HepG2 (cell line): ENCODE results near the gene UCKL1. TPM values are rescaled to one million over a fixed set of nuclear protein-coding genes. Genes with fewer than 3 reads are reported as not detected.

Source experiments
- AKNA ChIP-seq: sonication (generic); formaldehyde crosslinking; IDR thresholded peaks from 2 replicates; pipeline ENCODE4 v1.4.0; 2020; ENCODE audit warnings: missing genetic modification reagents, borderline replicate concordance
- ARNT2 ChIP-seq: sonication (generic); formaldehyde crosslinking; IDR thresholded peaks from 2 replicates; pipeline ENCODE4 v1.8.0; 2022; ENCODE audit warnings: mild to moderate bottlenecking, low read depth, missing genetic modification reagents, moderate library complexity
- BORCS8-MEF2B ChIP-seq: sonication (generic); formaldehyde crosslinking; IDR thresholded peaks from 2 replicates; pipeline ENCODE4 v1.8.0; 2022; ENCODE audit warnings: mild to moderate bottlenecking, missing genetic modification reagents
- ELF1 ChIP-seq: sonication (generic); formaldehyde crosslinking; IDR thresholded peaks from 2 replicates; pipeline ENCODE4 v1.4.0; 2020; ENCODE audit warnings: missing genetic modification reagents
- FOXA1 ChIP-seq, 2 experiments: fragments of 450-650 bp in 1 of 2; sonication (generic) in 1 of 2; formaldehyde crosslinking in 1 of 2; IDR thresholded peaks; 2 replicates each; pipeline versions ENCODE4 v1.4.0 to v1.6.1; 2016 to 2020; ENCODE audit warnings: missing genetic modification reagents in 1 of 2
- GATAD2A ChIP-seq: IDR thresholded peaks from 2 replicates; pipeline ENCODE4 v1.6.1; 2016
- MED8 ChIP-seq: sonication (generic); formaldehyde crosslinking; IDR thresholded peaks from 2 replicates; pipeline ENCODE4 v1.8.1; 2023; ENCODE audit warnings: mild to moderate bottlenecking, missing genetic modification reagents; ENCODE audit not compliant: insufficient replicate concordance
- MIXL1 ChIP-seq: IDR thresholded peaks from 2 replicates; pipeline ENCODE4 v1.6.1; 2016
- NONO ChIP-seq, 2 experiments: fragments of 450-650 bp in 1 of 2; sonication (generic) in 1 of 2; formaldehyde crosslinking in 1 of 2; IDR thresholded peaks in 1 of 2; conservative IDR thresholded peaks in 1 of 2; 2 replicates each; pipeline versions ENCODE4 v1.6.1 to v1.8.0; 2017 to 2022; ENCODE audit warnings: mild to moderate bottlenecking in 1 of 2, missing genetic modification reagents in 1 of 2, moderate library complexity in 1 of 2
- PPARG ChIP-seq: conservative IDR thresholded peaks from 2 replicates; pipeline ENCODE4 v1.6.1; 2016; ENCODE audit warnings: missing biosample characterization, missing genetic modification reagents
- TCF7L2 ChIP-seq: IDR thresholded peaks from 2 replicates; pipeline ENCODE4 v1.6.1; 2011; ENCODE audit warnings: mild to moderate bottlenecking, low read depth, low read length, moderate library complexity
- ZFAT ChIP-seq: sonication (generic); formaldehyde crosslinking; conservative IDR thresholded peaks from 2 replicates; pipeline ENCODE4 v1.8.1; 2023; ENCODE audit warnings: missing genetic modification reagents, inconsistent platforms
- ZFP41 ChIP-seq: sonication (generic); formaldehyde crosslinking; IDR thresholded peaks from 2 replicates; pipeline ENCODE4 v1.4.0; 2020; ENCODE audit warnings: mild to moderate bottlenecking, missing genetic modification reagents, borderline replicate concordance
- ZNF12 ChIP-seq: sonication (generic); formaldehyde crosslinking; IDR thresholded peaks from 2 replicates; pipeline ENCODE4 v1.5.0; 2020; ENCODE audit warnings: missing genetic modification reagents
- ZNF18 ChIP-seq: sonication (generic); formaldehyde crosslinking; IDR thresholded peaks from 2 replicates; pipeline ENCODE4 v1.8.0; 2022; ENCODE audit warnings: mild to moderate bottlenecking, missing genetic modification reagents; ENCODE audit not compliant: insufficient replicate concordance
- ZNF607 ChIP-seq: sonication (generic); formaldehyde crosslinking; IDR thresholded peaks from 2 replicates; pipeline ENCODE4 v1.5.1; 2020; ENCODE audit warnings: missing genetic modification reagents, mild to moderate bottlenecking, borderline replicate concordance
- ZNF788 ChIP-seq: sonication (generic); formaldehyde crosslinking; IDR thresholded peaks from 2 replicates; pipeline ENCODE4 v1.5.0; 2020; ENCODE audit warnings: mild to moderate bottlenecking, missing genetic modification reagents, borderline replicate concordance
- polyA plus RNA-seq, 8 experiments: library from polyadenylated mRNA; depleted of rRNA in 3 of 8; stranded (reverse) in 7 of 8; unstranded in 1 of 8; fragments of >200 nt; fragmentation: Illumina TruSeq in 4 of 8; extraction: Trizol in 4 of 8; gene quantifications; 2 replicates each; pipeline versions ENCODE4 v1.2.1 to v1.2.3, GENCODE V29; 2011 to 2016; ENCODE audit warnings: low read depth in 4 of 8, missing spikeins in 1 of 8, mixed read lengths in 1 of 8; ENCODE audit not compliant: insufficient read depth in 1 of 8
- total RNA-seq, 5 experiments: library from RNA; depleted of rRNA; stranded (reverse); fragments of >200 nt; fragmentation: Illumina TruSeq; extraction: Trizol; gene quantifications; 2 replicates each; pipeline ENCODE4 v1.2.3, GENCODE V29; 2016; ENCODE audit warnings: low read depth in 1 of 5
- TF ChIP-seq, protein P1 (sequence below): sonication (generic); formaldehyde crosslinking; IDR thresholded peaks from 2 replicates; pipeline ENCODE4 v1.5.1; 2020; ENCODE audit warnings: mild to moderate bottlenecking, moderate library complexity, missing genetic modification reagents
- TF ChIP-seq, protein P2 (sequence below): sonication (generic); formaldehyde crosslinking; IDR thresholded peaks from 2 replicates; pipeline ENCODE4 v1.5.0; 2020; ENCODE audit warnings: missing genetic modification reagents

The UCKL1 gene
- total and polyA plus RNA-seq, 2 of the 13 experiments (the other 11 are each of a cell fraction or from before 2014, with no cell fraction given) = 50.2 to 126 TPM

GRCh38 chr20:63979557-63980316 is 23.5 kb upstream of the UCKL1 start, which contains the start of gene SAMD10 (continued):
- TF ChIP-seq AKNA = no peak
- no peak; the same call in 1 of the 2 replicates for TF ChIP-seq GATAD2A
- TF ChIP-seq ZFAT (CRISPR knock-in tag) = no peak
- no peak for TF ChIP-seq FOXA1 (IDR thresholded peaks at IDR 0.05)
- no peak for TF ChIP-seq FOXA1 (CRISPR knock-in tag; IDR thresholded peaks at IDR 0.05)
- no peak for TF ChIP-seq TCF7L2
- no peak for TF ChIP-seq ZNF12
- TF ChIP-seq, protein P1, sequence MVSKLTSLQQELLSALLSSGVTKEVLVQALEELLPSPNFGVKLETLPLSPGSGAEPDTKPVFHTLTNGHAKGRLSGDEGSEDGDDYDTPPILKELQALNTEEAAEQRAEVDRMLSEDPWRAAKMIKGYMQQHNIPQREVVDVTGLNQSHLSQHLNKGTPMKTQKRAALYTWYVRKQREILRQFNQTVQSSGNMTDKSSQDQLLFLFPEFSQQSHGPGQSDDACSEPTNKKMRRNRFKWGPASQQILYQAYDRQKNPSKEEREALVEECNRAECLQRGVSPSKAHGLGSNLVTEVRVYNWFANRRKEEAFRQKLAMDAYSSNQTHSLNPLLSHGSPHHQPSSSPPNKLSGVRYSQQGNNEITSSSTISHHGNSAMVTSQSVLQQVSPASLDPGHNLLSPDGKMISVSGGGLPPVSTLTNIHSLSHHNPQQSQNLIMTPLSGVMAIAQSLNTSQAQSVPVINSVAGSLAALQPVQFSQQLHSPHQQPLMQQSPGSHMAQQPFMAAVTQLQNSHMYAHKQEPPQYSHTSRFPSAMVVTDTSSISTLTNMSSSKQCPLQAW (CRISPR knock-in tag) = peak; percentile 42; the same call in 1 of the 2 replicates
- 0 out of 2 replicates have a peak, but pooled peaks have one; percentile 69 for TF ChIP-seq ZFP41 (CRISPR knock-in tag)
- TF ChIP-seq, protein P2, sequence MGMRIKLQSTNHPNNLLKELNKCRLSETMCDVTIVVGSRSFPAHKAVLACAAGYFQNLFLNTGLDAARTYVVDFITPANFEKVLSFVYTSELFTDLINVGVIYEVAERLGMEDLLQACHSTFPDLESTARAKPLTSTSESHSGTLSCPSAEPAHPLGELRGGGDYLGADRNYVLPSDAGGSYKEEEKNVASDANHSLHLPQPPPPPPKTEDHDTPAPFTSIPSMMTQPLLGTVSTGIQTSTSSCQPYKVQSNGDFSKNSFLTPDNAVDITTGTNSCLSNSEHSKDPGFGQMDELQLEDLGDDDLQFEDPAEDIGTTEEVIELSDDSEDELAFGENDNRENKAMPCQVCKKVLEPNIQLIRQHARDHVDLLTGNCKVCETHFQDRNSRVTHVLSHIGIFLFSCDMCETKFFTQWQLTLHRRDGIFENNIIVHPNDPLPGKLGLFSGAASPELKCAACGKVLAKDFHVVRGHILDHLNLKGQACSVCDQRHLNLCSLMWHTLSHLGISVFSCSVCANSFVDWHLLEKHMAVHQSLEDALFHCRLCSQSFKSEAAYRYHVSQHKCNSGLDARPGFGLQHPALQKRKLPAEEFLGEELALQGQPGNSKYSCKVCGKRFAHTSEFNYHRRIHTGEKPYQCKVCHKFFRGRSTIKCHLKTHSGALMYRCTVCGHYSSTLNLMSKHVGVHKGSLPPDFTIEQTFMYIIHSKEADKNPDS (CRISPR knock-in tag) = no peak
- peak; percentile 50 for TF ChIP-seq MED8 (CRISPR knock-in tag)
- 0 out of 2 replicates have a peak, but pooled peaks have one; percentile 6 for TF ChIP-seq MIXL1 (CRISPR knock-in tag)
- no peak for TF ChIP-seq NONO (IDR thresholded peaks at IDR 0.05)
- TF ChIP-seq NONO (CRISPR knock-in tag; conservative IDR thresholded peaks at IDR 0.05) = peak; percentile 48
- TF ChIP-seq ZNF18 (CRISPR knock-in tag) = peak; percentile 89
- no peak for TF ChIP-seq BORCS8-MEF2B (CRISPR knock-in tag)
- no peak; the same call in 1 of the 2 replicates for TF ChIP-seq ARNT2
- TF ChIP-seq ZNF788 (CRISPR knock-in tag) = no peak
- no peak for TF ChIP-seq ZNF607 (CRISPR knock-in tag)
- TF ChIP-seq ELF1 (CRISPR knock-in tag) = no peak
- TF ChIP-seq PPARG (CRISPR knock-in tag) = no peak
